ENCODE data around the gene PCYT1B. TPM values are rescaled to one million over a fixed set of nuclear protein-coding genes. Genes with fewer than 3 reads are reported as not detected.

The PCYT1B gene
- total RNA-seq, 2 donors from 2014 or later: 11.3 to 16.0 TPM

DNA sequence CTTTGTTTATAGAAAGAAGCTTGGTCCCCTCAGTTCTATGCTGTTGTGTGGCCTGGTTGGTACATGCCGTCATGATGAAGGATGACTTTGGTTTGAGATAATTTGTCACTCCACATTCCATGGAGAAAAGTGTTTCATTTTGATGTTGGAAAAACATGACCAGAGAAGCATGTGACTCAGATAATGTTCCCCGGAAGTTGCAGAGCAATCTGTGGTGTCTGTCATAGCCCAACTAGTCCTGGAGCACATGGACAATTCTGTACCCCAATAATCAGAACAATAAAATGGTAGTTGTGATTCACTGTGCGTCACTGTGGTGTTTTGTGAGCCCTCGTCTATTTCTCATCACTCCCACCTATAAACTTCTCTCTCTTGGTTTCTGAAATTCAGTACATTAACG, 97.0 kb downstream of the PCYT1B start:
- Histone ChIP-seq H3K9me3 (ENCODE audit: control insufficient read depth, low read length) (no peaks in the 10 kb centered on the region), H3K27ac (ENCODE audit: low read depth, low read length) (no peak overlapping the region), H3K36me3 (ENCODE audit: control insufficient read depth, insufficient read depth, low read length) (no peaks in the 10 kb centered on the region), H3K4me3 (ENCODE audit: low read length) (no peak overlapping the region), H3K27me3 (ENCODE audit: control insufficient read depth, insufficient read depth, low read length, poor library complexity, severe bottlenecking) (no peaks in the 10 kb centered on the region), H3K4me1 (ENCODE audit: control insufficient read depth, insufficient read depth, low read length) (no peaks in the 10 kb centered on the region), H3K9ac (ENCODE audit: extremely low read depth, low read length, poor library complexity, severe bottlenecking) (no peak overlapping the region)
- DNase-seq: no peak
- Mint-ChIP-seq H3K27me3 (ENCODE audit: insufficient read depth) (no peaks in the 10 kb centered on the region), H3K27ac (no peak overlapping the region), H3K4me3 (no peak overlapping the region), H3K4me1 (peaks cover 2% of the 10 kb centered on the region), H3K9me3 (no peaks in the 10 kb centered on the region), H3K36me3 (ENCODE audit: low read depth) (no peaks in the 10 kb centered on the region)
- TF ChIP-seq, protein P1, sequence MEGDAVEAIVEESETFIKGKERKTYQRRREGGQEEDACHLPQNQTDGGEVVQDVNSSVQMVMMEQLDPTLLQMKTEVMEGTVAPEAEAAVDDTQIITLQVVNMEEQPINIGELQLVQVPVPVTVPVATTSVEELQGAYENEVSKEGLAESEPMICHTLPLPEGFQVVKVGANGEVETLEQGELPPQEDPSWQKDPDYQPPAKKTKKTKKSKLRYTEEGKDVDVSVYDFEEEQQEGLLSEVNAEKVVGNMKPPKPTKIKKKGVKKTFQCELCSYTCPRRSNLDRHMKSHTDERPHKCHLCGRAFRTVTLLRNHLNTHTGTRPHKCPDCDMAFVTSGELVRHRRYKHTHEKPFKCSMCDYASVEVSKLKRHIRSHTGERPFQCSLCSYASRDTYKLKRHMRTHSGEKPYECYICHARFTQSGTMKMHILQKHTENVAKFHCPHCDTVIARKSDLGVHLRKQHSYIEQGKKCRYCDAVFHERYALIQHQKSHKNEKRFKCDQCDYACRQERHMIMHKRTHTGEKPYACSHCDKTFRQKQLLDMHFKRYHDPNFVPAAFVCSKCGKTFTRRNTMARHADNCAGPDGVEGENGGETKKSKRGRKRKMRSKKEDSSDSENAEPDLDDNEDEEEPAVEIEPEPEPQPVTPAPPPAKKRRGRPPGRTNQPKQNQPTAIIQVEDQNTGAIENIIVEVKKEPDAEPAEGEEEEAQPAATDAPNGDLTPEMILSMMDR (conservative IDR thresholded peaks at IDR 0.05): no peak
- WGBS, 2 experiments (ENCODE audit: insufficient coverage in 1 of 2, insufficient read length in 1 of 2): 87 to 100% methylated on average over 1 to 3 of the region's 5 CpGs

DNA sequence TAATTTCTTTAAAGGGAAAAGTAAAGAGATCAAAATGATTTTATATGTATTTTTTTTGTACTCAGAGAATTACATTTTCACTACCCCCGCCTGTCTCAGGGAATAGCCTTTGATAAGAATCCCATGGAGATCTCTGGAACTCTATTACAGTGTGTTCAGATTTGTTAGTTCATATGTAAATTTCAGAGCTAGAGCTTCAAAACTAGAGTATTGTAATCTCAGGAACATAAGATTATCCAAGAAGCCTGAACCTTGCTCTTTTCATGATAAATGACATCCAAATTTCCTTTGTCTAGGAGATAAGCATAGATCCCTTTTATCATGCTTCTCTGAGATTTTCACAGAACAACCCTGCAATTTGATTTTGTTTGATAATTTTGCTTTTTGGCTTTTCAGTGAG, 99.2 kb downstream of the PCYT1B start:
- TF ChIP-seq, protein P1 (conservative IDR thresholded peaks at IDR 0.05): no peak
- no CpG with 5 or more reads among the region's 1 CpG for WGBS, 2 experiments (ENCODE audit: insufficient coverage in 1 of 2, insufficient read length in 1 of 2)
- no peak overlapping the region for H3K4me3 ChIP-seq (ENCODE audit: low read length)
- no peaks in the 10 kb centered on the region for H3K27me3 ChIP-seq (ENCODE audit: control insufficient read depth, insufficient read depth, low read length, poor library complexity, severe bottlenecking)
- H3K27ac ChIP-seq (ENCODE audit: low read depth, low read length): no peak overlapping the region
- H3K36me3 ChIP-seq (ENCODE audit: control insufficient read depth, insufficient read depth, low read length): no peaks in the 10 kb centered on the region
- H3K27ac Mint-ChIP-seq: no peak overlapping the region
- no peaks in the 10 kb centered on the region for H3K4me1 Mint-ChIP-seq
- no peaks in the 10 kb centered on the region for H3K27me3 Mint-ChIP-seq (ENCODE audit: insufficient read depth)
- DNase-seq: no peak
- H3K9me3 Mint-ChIP-seq: no peaks in the 10 kb centered on the region
- no peaks in the 10 kb centered on the region for H3K4me1 ChIP-seq (ENCODE audit: control insufficient read depth, insufficient read depth, low read length)
- no peaks in the 10 kb centered on the region for H3K36me3 Mint-ChIP-seq (ENCODE audit: low read depth)
- no peak overlapping the region for H3K4me3 Mint-ChIP-seq
- H3K9me3 ChIP-seq (ENCODE audit: control insufficient read depth, low read length): no peaks in the 10 kb centered on the region
- H3K9ac ChIP-seq (ENCODE audit: extremely low read depth, low read length, poor library complexity, severe bottlenecking): no peak overlapping the region

DNA sequence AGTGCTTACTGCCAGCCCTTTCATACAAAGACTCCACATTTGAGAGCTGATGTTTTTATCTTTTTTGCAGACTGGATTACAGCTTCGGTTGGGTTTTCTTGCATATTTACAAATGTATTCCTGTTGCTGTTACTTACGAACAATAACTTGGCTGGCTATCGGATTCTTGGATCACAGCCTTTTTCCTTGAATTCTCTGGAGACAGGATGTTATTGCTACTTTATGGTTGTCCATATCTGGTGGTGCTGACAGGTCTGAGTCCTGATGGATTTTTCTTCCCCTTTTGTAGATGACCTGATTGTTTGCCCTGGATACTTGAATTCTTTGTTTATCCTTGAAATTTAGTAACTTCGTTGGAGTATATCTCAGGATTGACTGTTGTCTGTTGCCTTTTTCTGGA, 104.4 kb downstream of the PCYT1B start:
- Mint-ChIP-seq H3K27me3 (ENCODE audit: insufficient read depth) (no peaks in the 10 kb centered on the region), H3K27ac (no peak overlapping the region)
- WGBS, 2 experiments (ENCODE audit: insufficient coverage in 1 of 2, insufficient read length in 1 of 2): 86% methylated on average over 4 of the region's 4 CpGs; no CpG with 5 or more reads in 1 of the 2 experiments

More for the DNA sequence above, 104.4 kb downstream of the PCYT1B start:
- Mint-ChIP-seq H3K4me3 (no peak overlapping the region), H3K4me1 (no peaks in the 10 kb centered on the region), H3K36me3 (ENCODE audit: low read depth) (no peaks in the 10 kb centered on the region), H3K9me3 (no peaks in the 10 kb centered on the region)
- no peaks in the 10 kb centered on the region for H3K4me1 ChIP-seq (ENCODE audit: control insufficient read depth, insufficient read depth, low read length)
- no peak overlapping the region for H3K9ac ChIP-seq (ENCODE audit: extremely low read depth, low read length, poor library complexity, severe bottlenecking)
- H3K27ac ChIP-seq (ENCODE audit: low read depth, low read length): no peak overlapping the region
- no peaks in the 10 kb centered on the region for H3K36me3 ChIP-seq (ENCODE audit: control insufficient read depth, insufficient read depth, low read length)
- no peaks in the 10 kb centered on the region for H3K27me3 ChIP-seq (ENCODE audit: control insufficient read depth, insufficient read depth, low read length, poor library complexity, severe bottlenecking)
- TF ChIP-seq, protein P1 (conservative IDR thresholded peaks at IDR 0.05): no peak
- no peak overlapping the region for H3K4me3 ChIP-seq (ENCODE audit: low read length)
- DNase-seq: no peak
- no peaks in the 10 kb centered on the region for H3K9me3 ChIP-seq (ENCODE audit: control insufficient read depth, low read length)

All from endodermal cell (in vitro differentiated cells).